AG04450 (cell line): ENCODE measurements around the gene PPP1R13B. TPM values are rescaled to one million over a fixed set of nuclear protein-coding genes. Genes with fewer than 3 reads are reported as not detected.

Source experiments
- CTCF ChIA-PET: fragments of 300-600, 350-600 bp; formaldehyde crosslinking; extraction: SDS; loops from one replicate; lab custom pipeline; 2022; ENCODE audit warnings: antibody characterized with exemption, inconsistent platforms; lab: Charles Lee
- POLR2A ChIA-PET: fragments of 350-600 bp; formaldehyde crosslinking; extraction: SDS; loops from one replicate; lab custom pipeline; 2021; ENCODE audit warnings: antibody characterized with exemption, inconsistent platforms; lab: Yijun Ruan, JAX
- DNase-seq: peaks from one replicate; pipeline ENCODE4 v3.0.0-alpha.2; 2011; ENCODE audit warnings: low read depth, low spot score
- H3K27ac ChIP-seq: one replicate; pipeline ENCODE4 v1.5.1; 2012; ENCODE audit warnings: low read depth, low read length, control low read depth
- H3K27me3 ChIP-seq: one replicate; pipeline ENCODE4 v1.6.0; 2012; ENCODE audit warnings: low read length; ENCODE audit not compliant: control insufficient read depth, insufficient read depth
- H3K4me3 ChIP-seq: 2 replicates; pipeline ENCODE4 v1.5.1; 2011; ENCODE audit warnings: mild to moderate bottlenecking, low read depth, low read length, control low read depth
- H3K9me3 ChIP-seq: 2 replicates; pipeline ENCODE4 v1.5.1; 2012; ENCODE audit warnings: low read length; ENCODE audit not compliant: control insufficient read depth, insufficient read depth
- CTCF ChIP-seq: IDR thresholded peaks from 2 replicates; pipeline ENCODE4 v1.5.1; 2011; ENCODE audit warnings: low read depth, low read length, control low read depth, inconsistent platforms
- polyA plus RNA-seq: library from polyadenylated mRNA; depleted of rRNA; stranded (reverse); fragments of >200 nt; gene quantifications from 2 replicates; pipeline ENCODE4 v1.2.3, GENCODE V29; 2011

The PPP1R13B gene
- polyA plus RNA-seq, 1 experiment = 0.62 TPM

- POLR2A ChIA-PET = interaction anchor here (0.7 to 1.5 kb wide), 3 partner anchors 19 to 33 kb away, joined by 3 to 6 read pairs (median 3); partner anchors contain the start of genes XRCC3 and ZFYVE21
- H3K27me3 ChIP-seq = no peaks in the 10 kb centered on the region
- H3K27ac ChIP-seq = peak overlapping the region; percentile 77
- TF ChIP-seq CTCF = no peak
- no peak overlapping the region for H3K4me3 ChIP-seq
- no peaks in the 10 kb centered on the region for H3K9me3 ChIP-seq
- no peak for DNase-seq
- CTCF ChIA-PET = no interaction called here
Measured at GRCh38 chr14:103696070-103696402, 151.3 kb downstream of the PPP1R13B start.

GRCh38 chr14:103695296-103696069 is 151.9 kb downstream of the PPP1R13B start:
- CTCF ChIA-PET = interaction anchor here (1.1 kb wide), 1 partner anchor 81 kb away, joined by 3 read pairs; no protein-coding TSS in a partner anchor
- Histone ChIP-seq H3K27ac (peak overlapping the region; percentile 77), H3K4me3 (no peak overlapping the region), H3K27me3 (no peaks in the 10 kb centered on the region), H3K9me3 (no peaks in the 10 kb centered on the region)
- POLR2A ChIA-PET = interaction anchor here (1.3 to 1.5 kb wide), 2 partner anchors 20 to 31 kb away, joined by 3 to 6 read pairs; partner anchors contain the start of genes XRCC3 and ZFYVE21
- no peak for TF ChIP-seq CTCF
- DNase-seq = no peak

GRCh38 chr14:103694572-103695026 is 152.8 kb downstream of the PPP1R13B start:
- no peak overlapping the region for H3K27ac ChIP-seq
- ChIA-PET CTCF (interaction anchor here (1.1 kb wide), 1 partner anchor 81 kb away, joined by 3 read pairs; no protein-coding TSS in a partner anchor), POLR2A (interaction anchor here (0.7 kb wide), 1 partner anchor 237 kb away, joined by 9 read pairs; no protein-coding TSS in a partner anchor)
- no peak for TF ChIP-seq CTCF
- H3K4me3 ChIP-seq = no peak overlapping the region
- no peaks in the 10 kb centered on the region for H3K9me3 ChIP-seq
- DNase-seq = no peak
- H3K27me3 ChIP-seq = no peaks in the 10 kb centered on the region

- no peak overlapping the region for H3K27ac ChIP-seq
- no peak for TF ChIP-seq CTCF
- no peak overlapping the region for H3K4me3 ChIP-seq
- no peak for DNase-seq
- ChIA-PET CTCF (interaction anchor here (0.8 kb wide), 1 partner anchor 79 kb away, joined by 3 read pairs; no protein-coding TSS in a partner anchor), POLR2A (no interaction called here)
- H3K9me3 ChIP-seq = no peaks in the 10 kb centered on the region
- H3K27me3 ChIP-seq = no peaks in the 10 kb centered on the region
Measured at GRCh38 chr14:103693515-103693914, 153.9 kb downstream of the PPP1R13B start.

GRCh38 chr14:103692871-103693270 is 154.5 kb downstream of the PPP1R13B start:
- no peak overlapping the region for H3K4me3 ChIP-seq
- H3K9me3 ChIP-seq = no peaks in the 10 kb centered on the region
- H3K27ac ChIP-seq = peak overlapping the region; percentile 11
- H3K27me3 ChIP-seq = no peaks in the 10 kb centered on the region
- TF ChIP-seq CTCF = no peak
- DNase-seq = no peak
- CTCF ChIA-PET = no interaction called here
- POLR2A ChIA-PET = no interaction called here
